AG09309 (cell line): Measurements from ENCODE around the gene INTS4.
"Not testable (repeated sequence)": the region's sequence is repeated elsewhere in the genome, so short reads cannot be mapped to it uniquely, and the experiment has no call there.

ENCODE experiments used
- DNase-seq: peaks from one replicate; pipeline ENCODE4 v3.0.0-alpha.2; 2010; ENCODE audit warnings: low read depth
- H3K4me3 ChIP-seq: 2 replicates; pipeline ENCODE4 v1.5.1; 2011; ENCODE audit warnings: mild to moderate bottlenecking, low read depth, low read length, moderate library complexity; ENCODE audit not compliant: control insufficient read depth
- TF ChIP-seq, protein P1 (sequence below): IDR thresholded peaks from 2 replicates; pipeline ENCODE4 v1.5.1; 2011; ENCODE audit warnings: mild to moderate bottlenecking, low read depth, low read length, inconsistent platforms; ENCODE audit not compliant: insufficient read depth, control insufficient read depth; ENCODE audit errors: missing control alignments

The INTS4 gene

GRCh38 chr11:77917713-77918112 lies 76.8 kb downstream of the INTS4 start:
- H3K4me3 ChIP-seq, DNase-seq: not testable (repeated sequence)

- H3K4me3 ChIP-seq = not testable (repeated sequence)
- peak; percentile 37 for DNase-seq
These were observed 80.1 kb downstream of the INTS4 start for GRCh38 chr11:77914307-77914791.

DNA sequence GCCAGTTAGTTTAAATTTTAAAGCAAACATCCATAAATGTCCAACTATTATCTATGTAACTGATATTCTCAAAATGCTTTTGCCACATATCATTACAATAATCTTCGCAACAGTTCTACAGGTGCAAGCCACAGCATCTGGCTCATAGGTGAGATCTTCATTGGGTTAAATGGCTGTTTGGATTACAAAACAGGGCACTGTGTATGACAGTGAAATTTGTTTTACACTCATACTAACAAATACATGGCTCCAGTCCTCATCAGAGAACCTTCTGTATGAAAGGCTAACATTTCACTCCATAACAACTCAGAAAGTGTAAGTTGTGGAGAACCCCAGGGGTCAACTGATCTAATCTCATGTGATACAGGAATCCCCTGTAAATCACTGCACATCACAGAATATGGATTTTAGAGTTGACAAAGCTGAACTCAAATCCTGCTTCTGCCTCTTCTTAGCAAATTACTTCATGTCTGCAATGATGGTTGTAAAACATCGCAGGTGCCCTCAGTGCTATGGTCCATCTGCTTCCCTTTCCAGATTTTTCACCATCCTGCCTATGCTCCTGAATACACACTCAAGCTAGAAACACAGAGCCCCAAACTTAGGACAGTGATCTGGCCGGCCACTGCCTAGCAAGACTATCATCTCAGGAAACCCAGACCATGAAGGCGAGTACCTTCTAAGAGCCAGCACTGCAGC lies 80.7 kb downstream of the INTS4 start:
- not testable (repeated sequence) for H3K4me3 ChIP-seq, DNase-seq

DNA sequence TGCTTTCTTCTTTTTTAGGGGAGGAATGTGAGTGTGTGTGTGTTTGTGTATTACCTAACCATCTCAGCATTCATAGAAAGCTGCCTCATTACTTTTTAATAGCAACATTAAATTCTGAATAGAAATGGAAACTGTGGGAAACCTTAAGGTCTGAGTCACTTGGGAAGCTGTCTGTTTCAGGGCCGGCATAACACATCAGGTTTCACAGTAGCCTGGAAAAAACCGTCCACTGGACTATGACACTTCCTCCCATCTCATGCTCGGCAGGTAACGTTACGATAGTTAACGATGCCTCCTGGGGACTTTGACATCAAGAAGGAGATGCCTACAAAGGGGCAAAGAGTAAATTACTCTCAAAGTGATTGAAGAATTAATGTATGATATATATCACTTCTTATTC lies 83.6 kb downstream of the INTS4 start:
- not testable (repeated sequence) for H3K4me3 ChIP-seq, DNase-seq

DNA sequence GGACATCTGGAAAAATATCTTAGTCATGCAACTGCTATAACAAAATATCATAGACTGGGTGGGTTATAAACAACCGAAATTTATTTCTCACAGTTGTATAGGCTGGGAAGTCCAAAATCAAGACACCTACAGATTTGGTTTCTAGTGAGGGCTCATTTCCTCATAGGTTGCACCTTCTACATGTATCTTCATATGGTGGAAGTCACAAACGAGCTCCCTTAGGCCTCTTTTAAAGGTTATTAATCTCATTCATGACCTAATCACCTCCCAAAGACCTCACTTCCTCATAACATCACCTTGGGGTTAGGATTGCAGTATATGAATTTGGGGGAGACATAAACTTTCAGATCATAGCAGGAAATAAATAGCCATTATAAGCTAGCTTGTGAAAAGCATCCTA lies 85.2 kb downstream of the INTS4 start:
- TF ChIP-seq, protein P1, sequence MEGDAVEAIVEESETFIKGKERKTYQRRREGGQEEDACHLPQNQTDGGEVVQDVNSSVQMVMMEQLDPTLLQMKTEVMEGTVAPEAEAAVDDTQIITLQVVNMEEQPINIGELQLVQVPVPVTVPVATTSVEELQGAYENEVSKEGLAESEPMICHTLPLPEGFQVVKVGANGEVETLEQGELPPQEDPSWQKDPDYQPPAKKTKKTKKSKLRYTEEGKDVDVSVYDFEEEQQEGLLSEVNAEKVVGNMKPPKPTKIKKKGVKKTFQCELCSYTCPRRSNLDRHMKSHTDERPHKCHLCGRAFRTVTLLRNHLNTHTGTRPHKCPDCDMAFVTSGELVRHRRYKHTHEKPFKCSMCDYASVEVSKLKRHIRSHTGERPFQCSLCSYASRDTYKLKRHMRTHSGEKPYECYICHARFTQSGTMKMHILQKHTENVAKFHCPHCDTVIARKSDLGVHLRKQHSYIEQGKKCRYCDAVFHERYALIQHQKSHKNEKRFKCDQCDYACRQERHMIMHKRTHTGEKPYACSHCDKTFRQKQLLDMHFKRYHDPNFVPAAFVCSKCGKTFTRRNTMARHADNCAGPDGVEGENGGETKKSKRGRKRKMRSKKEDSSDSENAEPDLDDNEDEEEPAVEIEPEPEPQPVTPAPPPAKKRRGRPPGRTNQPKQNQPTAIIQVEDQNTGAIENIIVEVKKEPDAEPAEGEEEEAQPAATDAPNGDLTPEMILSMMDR = no peak
- H3K4me3 ChIP-seq = no peak overlapping the region
- no peak for DNase-seq

- no peak overlapping the region for H3K4me3 ChIP-seq
- no peak for DNase-seq
- TF ChIP-seq, protein P1 = no peak
These were observed 85.6 kb downstream of the INTS4 start for GRCh38 chr11:77908835-77909234.

DNA sequence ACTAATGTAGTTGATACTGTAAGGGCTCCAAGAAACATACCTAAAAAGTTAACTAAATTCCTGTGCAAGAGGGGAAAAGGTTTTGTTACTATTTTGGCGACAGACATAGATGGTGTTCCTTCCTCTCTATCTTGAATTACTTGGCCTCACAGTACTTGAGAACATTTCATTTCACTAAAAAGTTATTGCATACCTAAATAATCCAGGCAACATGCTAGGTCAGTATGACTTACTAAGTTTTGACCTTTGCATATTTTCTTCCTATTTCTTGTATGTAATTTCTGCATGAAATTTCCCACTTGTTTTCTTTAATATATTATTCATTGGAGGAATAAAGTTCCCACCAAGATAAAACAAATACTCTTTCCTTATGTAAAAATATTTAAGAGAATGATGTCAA lies 99.5 kb downstream of the INTS4 start:
- not testable (repeated sequence) for DNase-seq, H3K4me3 ChIP-seq

GRCh38 chr11:77891703-77892102 lies 102.8 kb downstream of the INTS4 start:
- not testable (repeated sequence) for DNase-seq, H3K4me3 ChIP-seq

DNA sequence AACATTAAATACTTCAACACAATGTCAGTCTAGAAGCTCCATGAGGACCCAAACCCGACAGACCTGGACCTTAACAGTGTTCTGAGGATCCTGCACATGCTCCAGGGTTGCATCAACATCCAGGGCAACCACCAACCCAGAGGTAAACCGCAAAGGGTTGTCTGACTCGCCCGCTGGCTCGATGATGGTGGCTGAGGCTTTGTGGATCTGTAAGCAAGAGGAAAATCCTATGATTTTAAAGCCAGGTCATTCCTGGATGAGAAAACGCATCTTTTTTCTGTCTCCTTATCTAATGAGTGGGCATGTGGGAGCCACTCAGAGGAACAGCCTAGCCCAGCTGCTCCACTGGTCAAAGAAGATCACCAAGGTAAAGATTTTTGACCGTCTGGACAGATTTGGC lies 103.2 kb downstream of the INTS4 start:
- not testable (repeated sequence) for DNase-seq, H3K4me3 ChIP-seq

GRCh38 chr11:77890619-77891056 lies 103.8 kb downstream of the INTS4 start:
- not testable (repeated sequence) for H3K4me3 ChIP-seq, DNase-seq

DNA sequence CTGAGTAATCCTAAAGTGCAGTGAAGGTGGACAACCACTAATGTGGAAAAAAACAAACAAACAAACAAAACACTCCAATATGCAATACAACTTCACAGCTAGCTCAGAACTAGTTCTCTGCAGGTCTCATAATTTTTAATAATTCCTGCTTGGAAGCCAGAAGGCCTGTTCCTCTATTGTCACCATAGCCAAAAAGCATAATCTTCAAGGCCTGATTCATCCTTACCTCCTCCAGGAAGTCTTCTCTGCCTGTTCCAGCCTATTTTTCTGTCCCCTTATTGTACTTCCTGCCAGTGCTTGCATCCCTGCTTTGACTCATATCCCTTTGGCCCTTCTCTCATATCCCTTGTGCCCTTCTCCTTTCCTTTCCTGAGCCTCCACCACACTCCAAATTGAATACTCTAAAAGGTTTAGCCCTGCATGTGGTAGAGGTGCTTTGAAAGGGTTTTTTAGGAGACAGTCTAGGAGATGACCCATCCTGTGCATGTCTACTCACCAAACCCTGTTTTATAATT lies 104.3 kb downstream of the INTS4 start:
- not testable (repeated sequence) for H3K4me3 ChIP-seq, DNase-seq

DNA sequence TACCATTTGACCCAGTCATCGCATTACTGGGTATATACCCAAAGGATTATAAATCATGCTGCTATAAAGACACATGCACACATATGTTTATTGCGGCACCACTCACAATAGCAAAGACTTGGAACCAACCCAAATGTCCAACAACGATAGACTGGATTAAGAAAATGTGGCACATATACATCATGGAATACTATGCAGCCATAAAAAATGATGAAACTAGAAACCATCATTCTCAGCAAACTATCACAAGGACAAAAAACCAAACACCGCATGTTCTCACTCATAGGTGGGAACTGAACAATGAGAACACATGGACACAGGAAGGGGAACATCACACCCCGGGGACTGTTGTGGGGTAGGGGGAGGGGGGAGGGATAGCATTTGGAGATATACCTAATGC lies 105.4 kb downstream of the INTS4 start:
- not testable (repeated sequence) for DNase-seq, H3K4me3 ChIP-seq
